Panc1 (cell line): ENCODE measurements around the gene MDH2.
"Not testable (repeated sequence)": the region's sequence is repeated elsewhere in the genome, so short reads cannot be mapped to it uniquely, and the experiment has no call there.

Source experiments
- POLR2AphosphoS5 ChIP-seq: IDR thresholded peaks from 2 replicates; pipeline ENCODE4 v1.6.1; 2012; ENCODE audit warnings: mild to moderate bottlenecking, low read depth, low read length, moderate library complexity
- SIN3A ChIP-seq: IDR thresholded peaks from 2 replicates; pipeline ENCODE4 v1.6.1; 2012; ENCODE audit warnings: low read depth, mild to moderate bottlenecking, low read length, moderate library complexity, borderline replicate concordance; ENCODE audit not compliant: insufficient read depth
- TF ChIP-seq, protein P1 (sequence below): fragments of 450-650 bp; IDR thresholded peaks from 2 replicates; pipeline ENCODE4 v1.5.1; 2017; ENCODE audit warnings: mild to moderate bottlenecking
- TF ChIP-seq, protein P2 (sequence below), 2 experiments: IDR thresholded peaks; 2 replicates each; pipeline ENCODE4 v1.6.1; 2011 to 2012; ENCODE audit warnings: low read depth in 2 of 2, control low read depth in 1 of 2, low read length in 1 of 2, mild to moderate bottlenecking in 1 of 2, moderate library complexity in 1 of 2; ENCODE audit not compliant: insufficient read depth in 1 of 2

DNA sequence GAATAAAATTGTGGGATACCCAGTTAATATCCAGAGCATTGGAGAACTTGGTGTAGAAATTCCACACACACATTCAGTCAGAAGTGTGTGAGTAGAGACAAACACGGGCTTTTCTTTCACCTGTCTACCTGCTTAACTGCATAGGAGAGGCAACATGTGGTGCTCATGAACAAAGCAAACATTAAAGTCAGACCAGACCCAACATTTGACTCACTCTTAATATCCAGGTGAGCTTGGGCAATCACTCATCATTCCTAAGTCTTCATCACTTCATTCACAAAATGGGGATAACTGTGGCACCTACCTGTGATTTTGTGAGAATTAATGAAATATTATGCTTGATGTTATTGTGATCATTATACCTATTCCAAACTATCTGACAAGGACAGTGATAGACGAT, 36.2 kb downstream of the MDH2 start:
- TF ChIP-seq, protein P1, sequence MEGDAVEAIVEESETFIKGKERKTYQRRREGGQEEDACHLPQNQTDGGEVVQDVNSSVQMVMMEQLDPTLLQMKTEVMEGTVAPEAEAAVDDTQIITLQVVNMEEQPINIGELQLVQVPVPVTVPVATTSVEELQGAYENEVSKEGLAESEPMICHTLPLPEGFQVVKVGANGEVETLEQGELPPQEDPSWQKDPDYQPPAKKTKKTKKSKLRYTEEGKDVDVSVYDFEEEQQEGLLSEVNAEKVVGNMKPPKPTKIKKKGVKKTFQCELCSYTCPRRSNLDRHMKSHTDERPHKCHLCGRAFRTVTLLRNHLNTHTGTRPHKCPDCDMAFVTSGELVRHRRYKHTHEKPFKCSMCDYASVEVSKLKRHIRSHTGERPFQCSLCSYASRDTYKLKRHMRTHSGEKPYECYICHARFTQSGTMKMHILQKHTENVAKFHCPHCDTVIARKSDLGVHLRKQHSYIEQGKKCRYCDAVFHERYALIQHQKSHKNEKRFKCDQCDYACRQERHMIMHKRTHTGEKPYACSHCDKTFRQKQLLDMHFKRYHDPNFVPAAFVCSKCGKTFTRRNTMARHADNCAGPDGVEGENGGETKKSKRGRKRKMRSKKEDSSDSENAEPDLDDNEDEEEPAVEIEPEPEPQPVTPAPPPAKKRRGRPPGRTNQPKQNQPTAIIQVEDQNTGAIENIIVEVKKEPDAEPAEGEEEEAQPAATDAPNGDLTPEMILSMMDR = not testable (repeated sequence)
- TF ChIP-seq, protein P2, sequence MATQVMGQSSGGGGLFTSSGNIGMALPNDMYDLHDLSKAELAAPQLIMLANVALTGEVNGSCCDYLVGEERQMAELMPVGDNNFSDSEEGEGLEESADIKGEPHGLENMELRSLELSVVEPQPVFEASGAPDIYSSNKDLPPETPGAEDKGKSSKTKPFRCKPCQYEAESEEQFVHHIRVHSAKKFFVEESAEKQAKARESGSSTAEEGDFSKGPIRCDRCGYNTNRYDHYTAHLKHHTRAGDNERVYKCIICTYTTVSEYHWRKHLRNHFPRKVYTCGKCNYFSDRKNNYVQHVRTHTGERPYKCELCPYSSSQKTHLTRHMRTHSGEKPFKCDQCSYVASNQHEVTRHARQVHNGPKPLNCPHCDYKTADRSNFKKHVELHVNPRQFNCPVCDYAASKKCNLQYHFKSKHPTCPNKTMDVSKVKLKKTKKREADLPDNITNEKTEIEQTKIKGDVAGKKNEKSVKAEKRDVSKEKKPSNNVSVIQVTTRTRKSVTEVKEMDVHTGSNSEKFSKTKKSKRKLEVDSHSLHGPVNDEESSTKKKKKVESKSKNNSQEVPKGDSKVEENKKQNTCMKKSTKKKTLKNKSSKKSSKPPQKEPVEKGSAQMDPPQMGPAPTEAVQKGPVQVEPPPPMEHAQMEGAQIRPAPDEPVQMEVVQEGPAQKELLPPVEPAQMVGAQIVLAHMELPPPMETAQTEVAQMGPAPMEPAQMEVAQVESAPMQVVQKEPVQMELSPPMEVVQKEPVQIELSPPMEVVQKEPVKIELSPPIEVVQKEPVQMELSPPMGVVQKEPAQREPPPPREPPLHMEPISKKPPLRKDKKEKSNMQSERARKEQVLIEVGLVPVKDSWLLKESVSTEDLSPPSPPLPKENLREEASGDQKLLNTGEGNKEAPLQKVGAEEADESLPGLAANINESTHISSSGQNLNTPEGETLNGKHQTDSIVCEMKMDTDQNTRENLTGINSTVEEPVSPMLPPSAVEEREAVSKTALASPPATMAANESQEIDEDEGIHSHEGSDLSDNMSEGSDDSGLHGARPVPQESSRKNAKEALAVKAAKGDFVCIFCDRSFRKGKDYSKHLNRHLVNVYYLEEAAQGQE (IDR thresholded peaks at IDR 0.05; ENCODE audit: insufficient read depth in 1 of 2, low read depth in 2 of 2, low read length in 1 of 2) = not testable (repeated sequence)
- not testable (repeated sequence) for TF ChIP-seq POLR2AphosphoS5, SIN3A
